ENCODE data around the gene SMC1B.
"Not testable (repeated sequence)": the region's sequence is repeated elsewhere in the genome, so short reads cannot be mapped to it uniquely, and the experiment has no call there.

Gene SMC1B

GRCh38 chr22:45310331-45310976 lies 102.9 kb downstream of the SMC1B start:
- in situ Hi-C loops (cut with MboI; ENCODE audit: low pct_unique_long_range_greater_than_20kb, low sequenced_read_pairs), result no loop called here
- no peak for DNase-seq

- in situ Hi-C loops (cut with MboI; ENCODE audit: low pct_unique_long_range_greater_than_20kb, low sequenced_read_pairs), result no loop called here
- peak; percentile 93 for DNase-seq
Measured at GRCh38 chr22:45309422-45310227, 103.8 kb downstream of the SMC1B start, which contains the start of gene FAM118A. Gene FAM118A (plus strand): TSS chr22:45309934. CDS start chr22:45322380, 12,446 bp downstream.

GRCh38 chr22:45308957-45309421 lies 104.4 kb downstream of the SMC1B start:
- in situ Hi-C loops (cut with MboI; ENCODE audit: low pct_unique_long_range_greater_than_20kb, low sequenced_read_pairs), result no loop called here

GRCh38 chr22:45308391-45308956 lies 104.9 kb downstream of the SMC1B start:
- DNase-seq, result peak; percentile 62
- in situ Hi-C loops (cut with MboI; ENCODE audit: low pct_unique_long_range_greater_than_20kb, low sequenced_read_pairs), result no loop called here

More at GRCh38 chr22:45308957-45309421, 104.4 kb downstream of the SMC1B start:
- no peak for DNase-seq

- in situ Hi-C loops (cut with MboI; ENCODE audit: low pct_unique_long_range_greater_than_20kb, low sequenced_read_pairs), result no loop called here
- DNase-seq, result no peak
Measured at GRCh38 chr22:45306139-45306538, 107.3 kb downstream of the SMC1B start.

GRCh38 chr22:45305456-45306075 lies 107.8 kb downstream of the SMC1B start:
- no peak for DNase-seq
- in situ Hi-C loops (cut with MboI; ENCODE audit: low pct_unique_long_range_greater_than_20kb, low sequenced_read_pairs), result no loop called here

GRCh38 chr22:45304971-45305370 lies 108.4 kb downstream of the SMC1B start:
- in situ Hi-C loops (cut with MboI; ENCODE audit: low pct_unique_long_range_greater_than_20kb, low sequenced_read_pairs), result no loop called here
- no peak for DNase-seq

- DNase-seq, result no peak
- in situ Hi-C loops (cut with MboI; ENCODE audit: low pct_unique_long_range_greater_than_20kb, low sequenced_read_pairs), result no loop called here
Measured at GRCh38 chr22:45303181-45303580, 110.2 kb downstream of the SMC1B start.

- in situ Hi-C loops (cut with MboI; ENCODE audit: low pct_unique_long_range_greater_than_20kb, low sequenced_read_pairs), result no loop called here
Measured at GRCh38 chr22:45302751-45303150, 110.6 kb downstream of the SMC1B start.

GRCh38 chr22:45298934-45299505 lies 114.4 kb downstream of the SMC1B start:
- in situ Hi-C loops (cut with MboI; ENCODE audit: low pct_unique_long_range_greater_than_20kb, low sequenced_read_pairs), result no loop called here
- no peak for DNase-seq

More at GRCh38 chr22:45302751-45303150, 110.6 kb downstream of the SMC1B start:
- no peak for DNase-seq

- in situ Hi-C loops (cut with MboI; ENCODE audit: low pct_unique_long_range_greater_than_20kb, low sequenced_read_pairs), result no loop called here
- DNase-seq, result peak; percentile 37
Measured at GRCh38 chr22:45296628-45297297, 116.6 kb downstream of the SMC1B start.

GRCh38 chr22:45295492-45295891 lies 117.9 kb downstream of the SMC1B start:
- in situ Hi-C loops (cut with MboI; ENCODE audit: low pct_unique_long_range_greater_than_20kb, low sequenced_read_pairs), result no loop called here
- no peak for DNase-seq

GRCh38 chr22:45295004-45295403 lies 118.4 kb downstream of the SMC1B start:
- in situ Hi-C loops (cut with MboI; ENCODE audit: low pct_unique_long_range_greater_than_20kb, low sequenced_read_pairs); DNase-seq: not testable (repeated sequence)
